Fibroblast of lung (primary cell): ENCODE measurements around the gene SPATA12. TPM values are rescaled to one million over a fixed set of nuclear protein-coding genes. Genes with fewer than 3 reads are reported as not detected.

ENCODE experiments used
- DNase-seq, 2 donors: peaks; one replicate each; pipeline versions ENCODE4 v3.0.0 to v3.0.0-alpha.2; 2010; ENCODE audit warnings: low read depth in 2 of 2
- H2AFZ ChIP-seq: 2 replicates; pipeline ENCODE4 v1.5.1; 2012; ENCODE audit warnings: low read length, control low read depth, inconsistent platforms
- H3K27ac ChIP-seq: 2 replicates; pipeline ENCODE4 v1.5.1; 2011; ENCODE audit warnings: low read length, control low read depth; ENCODE audit not compliant: insufficient read depth
- H3K27me3 ChIP-seq: 2 replicates; pipeline ENCODE4 v1.5.1; 2011; ENCODE audit warnings: mild to moderate bottlenecking, low read length; ENCODE audit not compliant: control insufficient read depth, insufficient read depth
- H3K36me3 ChIP-seq: 2 replicates; pipeline ENCODE4 v1.5.1; 2011; ENCODE audit warnings: low read length; ENCODE audit not compliant: control insufficient read depth, insufficient read depth
- H3K4me1 ChIP-seq: 2 replicates; pipeline ENCODE4 v1.5.1; 2011; ENCODE audit warnings: low read length; ENCODE audit not compliant: control insufficient read depth, insufficient read depth; ENCODE audit errors: extremely low read depth
- H3K4me2 ChIP-seq: 2 replicates; pipeline ENCODE4 v1.5.1; 2011; ENCODE audit warnings: low read length, control low read depth; ENCODE audit not compliant: insufficient read depth; ENCODE audit errors: extremely low read depth
- H3K4me3 ChIP-seq, 4 experiments: fragments of 200-600 bp in 1 of 4; sonication (generic) in 1 of 4; replicated peaks in 1 of 4; 2 replicates each; pipeline ENCODE4 v1.5.1; 2011 to 2016; ENCODE audit warnings: low read length in 4 of 4, low read depth in 3 of 4, mild to moderate bottlenecking in 3 of 4, control low read depth in 2 of 4, inconsistent platforms in 1 of 4, mixed read lengths in 1 of 4; ENCODE audit not compliant: insufficient read depth in 1 of 4; ENCODE audit errors: control extremely low read depth in 1 of 4
- H3K79me2 ChIP-seq: 2 replicates; pipeline ENCODE4 v1.5.1; 2012; ENCODE audit warnings: mild to moderate bottlenecking, low read length, inconsistent platforms; ENCODE audit not compliant: control insufficient read depth, insufficient read depth
- H3K9ac ChIP-seq: 2 replicates; pipeline ENCODE4 v1.5.1; 2011; ENCODE audit warnings: mild to moderate bottlenecking, low read length, control low read depth; ENCODE audit not compliant: insufficient read depth
- H3K9me3 ChIP-seq: 2 replicates; pipeline ENCODE4 v1.5.1; 2012; ENCODE audit warnings: low read depth, low read length; ENCODE audit not compliant: control insufficient read depth, insufficient read depth
- H4K20me1 ChIP-seq: 2 replicates; pipeline ENCODE4 v1.5.1; 2011; ENCODE audit warnings: low read length; ENCODE audit not compliant: control insufficient read depth, insufficient read depth; ENCODE audit errors: extremely low read depth
- CTCF ChIP-seq, 2 donors: IDR thresholded peaks in 1 of 2; conservative IDR thresholded peaks in 1 of 2; 1 replicate in 1 of 2; 2 replicates in 1 of 2; pipeline ENCODE4 v1.5.1; 2011 to 2012; ENCODE audit warnings: low read length in 2 of 2, control low read depth in 1 of 2, inconsistent platforms in 1 of 2, low read depth in 1 of 2, mild to moderate bottlenecking in 1 of 2
- EZH2 ChIP-seq: IDR thresholded peaks from 2 replicates; pipeline ENCODE4 v1.5.1; 2012; ENCODE audit warnings: low read length, control low read depth, mild to moderate bottlenecking; ENCODE audit errors: missing control alignments
- polyA plus RNA-seq, 2 donors: library from polyadenylated mRNA; depleted of rRNA in 1 of 2; stranded (reverse) in 1 of 2; unstranded in 1 of 2; fragments of >200 nt; gene quantifications; 2 replicates each; pipeline ENCODE4 v1.2.1, GENCODE V29; 2011 to 2012; ENCODE audit warnings: missing spikeins in 1 of 2
- total RNA-seq: library from RNA; depleted of rRNA; stranded (reverse); fragments of >200 nt; gene quantifications from 2 replicates; pipeline ENCODE4 v1.2.1, GENCODE V29; 2014

Gene SPATA12
- total and polyA plus RNA-seq, 2 donors (not counting 1 experiment from before 2014, with no cell fraction given), result not detected

- Histone ChIP-seq H3K4me1 (no peaks in the 10 kb centered on the region), H4K20me1 (no peaks in the 10 kb centered on the region), H3K9me3 (no peaks in the 10 kb centered on the region), H3K27ac (no peak overlapping the region), H2AFZ (peak overlapping the region; percentile 45), H3K27me3 (peaks cover 30% of the 10 kb centered on the region), H3K79me2 (no peaks in the 10 kb centered on the region), H3K4me3 (peak overlapping the region; percentile 38 to 77 (median 66)), H3K9ac (no peak overlapping the region), H3K4me2 (peak overlapping the region; percentile 86), H3K36me3 (no peaks in the 10 kb centered on the region)
- TF ChIP-seq CTCF (conservative IDR thresholded peaks at IDR 0.05 in 1 of 2, IDR thresholded peaks at IDR 0.05 in 1 of 2; ENCODE audit: low read depth in 1 of 2, low read length in 2 of 2), result no peak
- peak; percentile 82 for TF ChIP-seq EZH2
- peak in 1 of 2 donors; percentile 34 for DNase-seq
Measured at GRCh38 chr3:57078635-57079473, 18.4 kb downstream of the SPATA12 start.

GRCh38 chr3:57079474-57079831 is 19.0 kb downstream of the SPATA12 start:
- Histone ChIP-seq H3K79me2 (no peaks in the 10 kb centered on the region), H3K4me2 (peak overlapping the region; percentile 75), H2AFZ (no peak overlapping the region), H4K20me1 (no peaks in the 10 kb centered on the region), H3K9me3 (no peaks in the 10 kb centered on the region), H3K4me1 (no peaks in the 10 kb centered on the region), H3K36me3 (no peaks in the 10 kb centered on the region), H3K27ac (no peak overlapping the region), H3K27me3 (peaks cover 30% of the 10 kb centered on the region), H3K4me3 (peak overlapping the region; percentile 38 to 77 (median 46)), H3K9ac (peak overlapping the region; percentile 16)
- TF ChIP-seq EZH2, result peak; percentile 14
- no peak for TF ChIP-seq CTCF (conservative IDR thresholded peaks at IDR 0.05 in 1 of 2, IDR thresholded peaks at IDR 0.05 in 1 of 2; ENCODE audit: low read depth in 1 of 2, low read length in 2 of 2)
- no peak for DNase-seq

- H3K27me3 ChIP-seq, result peaks cover 30% of the 10 kb centered on the region
- no peak for DNase-seq
- H3K79me2 ChIP-seq, result no peaks in the 10 kb centered on the region
- H3K4me2 ChIP-seq, result no peak overlapping the region
- H3K4me3 ChIP-seq, result no peak overlapping the region
- H3K4me1 ChIP-seq, result no peaks in the 10 kb centered on the region
- H3K9ac ChIP-seq, result no peak overlapping the region
- H3K27ac ChIP-seq, result no peak overlapping the region
- no peaks in the 10 kb centered on the region for H3K9me3 ChIP-seq
- no peaks in the 10 kb centered on the region for H3K36me3 ChIP-seq
- H2AFZ ChIP-seq, result no peak overlapping the region
- TF ChIP-seq EZH2 (no peak), CTCF (conservative IDR thresholded peaks at IDR 0.05 in 1 of 2, IDR thresholded peaks at IDR 0.05 in 1 of 2; ENCODE audit: low read depth in 1 of 2, low read length in 2 of 2) (no peak)
- H4K20me1 ChIP-seq, result no peaks in the 10 kb centered on the region
Measured at GRCh38 chr3:57080171-57080570, 19.7 kb downstream of the SPATA12 start.
